IMR-90 (cell line): Measurements from ENCODE around the gene AKAP6. TPM values are rescaled to one million over a fixed set of nuclear protein-coding genes. Genes with fewer than 3 reads are reported as not detected.

Source experiments
- ATAC-seq: fragments of 200-7000 bp; cut with Tn5 transposase; 2 replicates; pipeline ENCODE4 v1.9.1; 2020; ENCODE audit warnings: low read depth, mild to moderate bottlenecking, moderate library complexity
- BruUV-seq: library from RNA; stranded (reverse); fragments of 400-500 nt; replicated peaks from 2 replicates; lab custom pipeline; 2021; lab: Mats Ljungman, UMichigan
- CTCF ChIA-PET: fragments of 300-600 bp; formaldehyde crosslinking; extraction: SDS; loops from one replicate; lab custom pipeline; 2021; ENCODE audit warnings: antibody characterized with exemption; lab: Yijun Ruan, JAX
- POLR2A ChIA-PET: fragments of 300-600 bp; sonication (Branson Sonifier 250); formaldehyde crosslinking; loops from one replicate; lab custom pipeline; 2022; ENCODE audit warnings: antibody characterized with exemption; ENCODE audit not compliant: unreplicated experiment; lab: Charles Lee
- DNase-seq: peaks from one replicate; pipeline ENCODE4 v3.0.0; 2013
- H2AFZ ChIP-seq: replicated peaks from 2 replicates; pipeline ENCODE3; 2013; ENCODE audit warnings: low read length, mild to moderate bottlenecking; ENCODE audit not compliant: poor library complexity
- H2AK5ac ChIP-seq: 2 replicates; pipeline ENCODE4 v1.6.1; 2013; ENCODE audit warnings: low read depth, low read length, inconsistent platforms
- H2AK9ac ChIP-seq: replicated peaks from 2 replicates; pipeline ENCODE3; 2013; ENCODE audit warnings: mild to moderate bottlenecking, low read depth, low read length, moderate library complexity; ENCODE audit not compliant: poor library complexity
- H2BK120ac ChIP-seq: 2 replicates; pipeline ENCODE4 v1.6.1; 2013; ENCODE audit warnings: low read depth, low read length, inconsistent platforms
- H2BK15ac ChIP-seq: 3 replicates; pipeline ENCODE4 v1.6.1; 2013; ENCODE audit warnings: low read depth, low read length, inconsistent platforms
- H2BK20ac ChIP-seq: 2 replicates; pipeline ENCODE4 v1.6.1; 2013; ENCODE audit warnings: low read depth, mild to moderate bottlenecking, inconsistent platforms, low read length, moderate library complexity
- H2BK5ac ChIP-seq: 2 replicates; pipeline ENCODE4 v1.6.1; 2013; ENCODE audit warnings: mild to moderate bottlenecking, low read depth, low read length, inconsistent platforms; ENCODE audit not compliant: poor library complexity, severe bottlenecking
- H3K14ac ChIP-seq: replicated peaks from 2 replicates; pipeline ENCODE4 v1.6.1; 2013; ENCODE audit warnings: low read depth, low read length, inconsistent platforms
- H3K18ac ChIP-seq: 2 replicates; pipeline ENCODE4 v1.6.1; 2013; ENCODE audit warnings: low read depth, low read length, control low read depth
- H3K23ac ChIP-seq: 2 replicates; pipeline ENCODE4 v1.6.1; 2013; ENCODE audit warnings: low read depth, low read length, inconsistent platforms
- H3K27ac ChIP-seq: 2 replicates; pipeline ENCODE4 v1.5.1; 2013; ENCODE audit warnings: mild to moderate bottlenecking, control low read depth, low read length; ENCODE audit not compliant: insufficient read depth
- H3K27me3 ChIP-seq: 2 replicates; pipeline ENCODE4 v1.6.1; 2013; ENCODE audit warnings: low read length; ENCODE audit not compliant: control insufficient read depth, insufficient read depth
- H3K36me3 ChIP-seq: 2 replicates; pipeline ENCODE4 v1.6.1; 2013; ENCODE audit warnings: low read length, mixed read lengths; ENCODE audit not compliant: control insufficient read depth, insufficient read depth
- H3K4ac ChIP-seq: 2 replicates; pipeline ENCODE4 v1.6.1; 2013; ENCODE audit warnings: low read depth, low read length, inconsistent platforms
- H3K4me1 ChIP-seq: 2 replicates; pipeline ENCODE4 v1.6.1; 2013; ENCODE audit warnings: low read length, mixed read lengths; ENCODE audit not compliant: control insufficient read depth, insufficient read depth
- H3K4me2 ChIP-seq: 2 replicates; pipeline ENCODE4 v1.6.1; 2013; ENCODE audit warnings: low read depth, mild to moderate bottlenecking, control low read depth, low read length, moderate library complexity
- H3K4me3 ChIP-seq: 2 replicates; pipeline ENCODE4 v1.5.1; 2013; ENCODE audit warnings: low read depth, mild to moderate bottlenecking, control low read depth, low read length, moderate library complexity; ENCODE audit not compliant: insufficient read depth
- H3K56ac ChIP-seq: 2 replicates; pipeline ENCODE4 v1.6.1; 2013; ENCODE audit warnings: low read length, inconsistent platforms; ENCODE audit not compliant: insufficient read depth; ENCODE audit errors: extremely low read depth
- H3K79me1 ChIP-seq, 2 experiments: 2 replicates each; pipeline ENCODE4 v1.6.1; 2013; ENCODE audit warnings: low read length in 2 of 2, inconsistent platforms in 1 of 2, low read depth in 1 of 2
- H3K9ac ChIP-seq: 2 replicates; pipeline ENCODE4 v1.6.1; 2013; ENCODE audit warnings: low read depth, low read length, control low read depth
- H3K9me1 ChIP-seq: 2 replicates; pipeline ENCODE4 v1.6.1; 2013; ENCODE audit warnings: low read length, inconsistent platforms; ENCODE audit not compliant: insufficient read depth
- H3K9me3 ChIP-seq: 2 replicates; pipeline ENCODE4 v1.6.1; 2013; ENCODE audit warnings: low read length; ENCODE audit not compliant: control insufficient read depth, insufficient read depth
- H4K20me1 ChIP-seq: 2 replicates; pipeline ENCODE4 v1.6.1; 2013; ENCODE audit warnings: low read length, inconsistent platforms; ENCODE audit not compliant: insufficient read depth
- H4K5ac ChIP-seq: 2 replicates; pipeline ENCODE4 v1.6.1; 2013; ENCODE audit warnings: mild to moderate bottlenecking, low read depth, low read length, control low read depth
- H4K8ac ChIP-seq, 2 experiments: 2 replicates each; pipeline ENCODE4 v1.6.1; 2013; ENCODE audit warnings: low read depth in 2 of 2, low read length in 2 of 2, control low read depth in 1 of 2, inconsistent platforms in 1 of 2
- H4K91ac ChIP-seq: 2 replicates; pipeline ENCODE4 v1.6.1; 2013; ENCODE audit warnings: low read depth, low read length, inconsistent platforms; ENCODE audit not compliant: insufficient read depth
- BHLHE40 ChIP-seq: fragments of 150-350 bp; IDR thresholded peaks from 2 replicates; pipeline ENCODE4 v1.6.1; 2016; ENCODE audit warnings: mild to moderate bottlenecking, low read depth, low read length
- CEBPB ChIP-seq: IDR thresholded peaks from 2 replicates; pipeline ENCODE4 v1.6.1; 2012; ENCODE audit warnings: low read depth, low read length, improper control_type of control experiment
- CTCF ChIP-seq: conservative IDR thresholded peaks from 2 replicates; pipeline ENCODE4 v1.5.1; 2012; ENCODE audit warnings: mild to moderate bottlenecking, low read depth, low read length, improper control_type of control experiment
- ELK1 ChIP-seq: fragments of 150-350 bp; IDR thresholded peaks from 2 replicates; pipeline ENCODE4 v1.6.1; 2016; ENCODE audit warnings: low read depth, mild to moderate bottlenecking, low read length, moderate library complexity, borderline replicate concordance
- MAFK ChIP-seq: IDR thresholded peaks from 2 replicates; pipeline ENCODE4 v1.6.1; 2012; ENCODE audit warnings: low read depth, low read length, improper control_type of control experiment
- MAZ ChIP-seq: IDR thresholded peaks from 2 replicates; pipeline ENCODE4 v1.6.1; 2012; ENCODE audit warnings: low read depth, mild to moderate bottlenecking, low read length, improper control_type of control experiment, moderate library complexity, borderline replicate concordance
- MXI1 ChIP-seq: IDR thresholded peaks from 2 replicates; pipeline ENCODE4 v1.6.1; 2012; ENCODE audit warnings: low read depth, mild to moderate bottlenecking, low read length, moderate library complexity, borderline replicate concordance
- NFE2L2 ChIP-seq: fragments of 150-350 bp; IDR thresholded peaks from 2 replicates; pipeline ENCODE4 v1.6.1; 2016; ENCODE audit warnings: low read depth, mild to moderate bottlenecking, low read length
- POLR2A ChIP-seq: IDR thresholded peaks from 2 replicates; pipeline ENCODE4 v1.6.1; 2012; ENCODE audit warnings: mild to moderate bottlenecking, low read depth, low read length
- RAD21 ChIP-seq: IDR thresholded peaks from 2 replicates; pipeline ENCODE4 v1.6.1; 2012; ENCODE audit warnings: low read length, improper control_type of control experiment
- RCOR1 ChIP-seq: IDR thresholded peaks from 2 replicates; pipeline ENCODE4 v1.6.1; 2012; ENCODE audit warnings: mild to moderate bottlenecking, low read length, improper control_type of control experiment; ENCODE audit not compliant: insufficient replicate concordance
- RFX5 ChIP-seq: IDR thresholded peaks from 2 replicates; pipeline ENCODE4 v1.8.0; 2012; ENCODE audit warnings: low read depth, mild to moderate bottlenecking, low read length, moderate library complexity
- SMC3 ChIP-seq: fragments of 150-350 bp; IDR thresholded peaks from 2 replicates; pipeline ENCODE4 v1.6.1; 2016; ENCODE audit warnings: low read depth, mild to moderate bottlenecking, antibody characterized with exemption, low read length, moderate library complexity
- WGBS, 2 experiments: methylation state at CpG; one replicate each; pipeline versions ENCODE4 v1.1.5 to v1.1.7; 2013; ENCODE audit warnings: missing lambda C conversion rate in 2 of 2; ENCODE audit not compliant: insufficient read length in 1 of 2; ENCODE audit errors: extremely low coverage in 2 of 2; 5-methylcytosine and 5-hydroxymethylcytosine counted together
- dilution Hi-C: fragments of 300-500 bp; cut with HindIII; formaldehyde crosslinking; loops from one replicate; pipeline ENCODE4 v1.14.3; 2018; ENCODE audit warnings: low sequenced_read_pairs; ENCODE audit not compliant: unreplicated experiment
- in situ Hi-C: fragments of 300-500 bp; cut with MboI; formaldehyde crosslinking; loops from 3 replicates; pipeline ENCODE4 v1.14.3; 2019; ENCODE audit warnings: low sequenced_read_pairs, inconsistent platforms, mixed read lengths
- intact Hi-C: fragments of 100-400 bp; cut with micrococcal nuclease; formaldehyde crosslinking; loops from 2 replicates; pipeline ENCODE4 v1.10.0; 2022
- polyA plus RNA-seq, 3 experiments: library from polyadenylated mRNA; depleted of rRNA; stranded (reverse); fragments of >200 nt; gene quantifications; 2 replicates each; pipeline ENCODE4 v1.2.3, GENCODE V29; 2012; ENCODE audit warnings: low replicate concordance in 1 of 3
- total RNA-seq: library from RNA; depleted of rRNA; stranded (reverse); fragments of >200 nt; gene quantifications from 2 replicates; pipeline ENCODE4 v1.2.3, GENCODE V29; 2012

The AKAP6 gene
- total and polyA plus RNA-seq, 2 of the 4 experiments (the other 2 are of a cell fraction) = 0.22 to 1.6 TPM

GRCh38 chr14:32679927-32680612 is 351.0 kb downstream of the AKAP6 start:
- Histone ChIP-seq H3K9ac (no peak overlapping the region), H4K8ac (no peak overlapping the region), H2AFZ (no peak overlapping the region), H2AK9ac (no peak overlapping the region), H3K14ac (no peak overlapping the region), H3K23ac (no peak overlapping the region), H3K9me1 (no peaks in the 10 kb centered on the region), H3K27me3 (peaks cover 2% of the 10 kb centered on the region; the same call in 1 of the 2 replicates), H3K36me3 (no peaks in the 10 kb centered on the region), H2BK5ac (no peak overlapping the region), H4K5ac (no peak overlapping the region), H3K27ac (no peak overlapping the region), H2BK20ac (no peak overlapping the region), H3K4me3 (no peak overlapping the region), H3K79me1 (no peaks in the 10 kb centered on the region), H3K56ac (no peak overlapping the region), H2AK5ac (no peak overlapping the region), H4K20me1 (no peaks in the 10 kb centered on the region), H4K91ac (no peak overlapping the region), H3K9me3 (no peaks in the 10 kb centered on the region), H3K4me1 (no peaks in the 10 kb centered on the region), H3K4ac (no peak overlapping the region), H3K18ac (no peak overlapping the region), H3K4me2 (no peak overlapping the region), H2BK15ac (no peak overlapping the region), H2BK120ac (no peak overlapping the region)
- TF ChIP-seq CTCF = no peak
- no peak for TF ChIP-seq MAZ
- no peak for TF ChIP-seq SMC3
- no peak for TF ChIP-seq MAFK
- no peak for TF ChIP-seq POLR2A
- no peak for TF ChIP-seq ELK1
- no peak for TF ChIP-seq BHLHE40
- no peak for TF ChIP-seq NFE2L2
- TF ChIP-seq RFX5 = no peak
- no peak for TF ChIP-seq RAD21
- TF ChIP-seq MXI1 = no peak
- no peak for TF ChIP-seq CEBPB
- TF ChIP-seq RCOR1 = no peak
- in situ Hi-C loops = no loop called here
- POLR2A ChIA-PET = interaction anchor here (0.6 kb wide), 1 partner anchor 1738 kb away, joined by 3 read pairs; no protein-coding TSS in a partner anchor
- no CpG with 5 or more reads among the region's 2 CpGs for WGBS, 2 experiments
- ATAC-seq (no peak), DNase-seq (no peak)
- intact Hi-C loops = no loop called here
- CTCF ChIA-PET = no interaction called here
- dilution Hi-C loops = no loop called here
- BruUV-seq = no TSS peak
